ENCODE measurements around the gene ASTN2. TPM values are rescaled to one million over a fixed set of nuclear protein-coding genes. Genes with fewer than 3 reads are reported as not detected.

ASTN2 gene
- polyA plus RNA-seq, 1 experiment = 12.8 TPM

GRCh38 chr9:116933251-116933650, 481.6 kb downstream of the ASTN2 start:
- no peaks in the 10 kb centered on the region for H3K36me3 ChIP-seq (ENCODE audit: control insufficient read depth, insufficient read depth, low read length)
- POLR2A ChIA-PET = no interaction called here
- CTCF ChIA-PET = no interaction called here
- H3K27me3 ChIP-seq (ENCODE audit: control insufficient read depth, insufficient read depth, low read length) = no peaks in the 10 kb centered on the region
- DNase-seq (ENCODE audit: low read depth) = no peak
- TF ChIP-seq CTCF (IDR thresholded peaks at IDR 0.05; ENCODE audit: insufficient read depth, low read depth, low read length) = no peak
- H3K4me3 ChIP-seq (ENCODE audit: low read depth, low read length) = no peak overlapping the region

- ChIA-PET CTCF (interaction anchor here (1.6 kb wide), 1 partner anchor 10 kb away, joined by 3 read pairs; no protein-coding TSS in a partner anchor), POLR2A (no interaction called here)
- no peak for DNase-seq (ENCODE audit: low read depth)
- TF ChIP-seq CTCF (IDR thresholded peaks at IDR 0.05; ENCODE audit: insufficient read depth, low read depth, low read length) = no peak
- no peaks in the 10 kb centered on the region for H3K27me3 ChIP-seq (ENCODE audit: control insufficient read depth, insufficient read depth, low read length)
- H3K36me3 ChIP-seq (ENCODE audit: control insufficient read depth, insufficient read depth, low read length) = no peaks in the 10 kb centered on the region
- no peak overlapping the region for H3K4me3 ChIP-seq (ENCODE audit: low read depth, low read length)
These were observed 485.2 kb downstream of the ASTN2 start for GRCh38 chr9:116929621-116930020.

- CTCF ChIA-PET = interaction anchor here (1.6 kb wide), 1 partner anchor 11 kb away, joined by 3 read pairs; no protein-coding TSS in a partner anchor
- Histone ChIP-seq H3K36me3 (ENCODE audit: control insufficient read depth, insufficient read depth, low read length) (no peaks in the 10 kb centered on the region), H3K4me3 (ENCODE audit: low read depth, low read length) (no peak overlapping the region), H3K27me3 (ENCODE audit: control insufficient read depth, insufficient read depth, low read length) (no peaks in the 10 kb centered on the region)
- TF ChIP-seq CTCF (IDR thresholded peaks at IDR 0.05; ENCODE audit: insufficient read depth, low read depth, low read length) = no peak
- no peak for DNase-seq (ENCODE audit: low read depth)
- POLR2A ChIA-PET = no interaction called here
These were observed 486.0 kb downstream of the ASTN2 start for GRCh38 chr9:116928884-116929283.

- H3K4me3 ChIP-seq (ENCODE audit: low read depth, low read length) = no peak overlapping the region
- no peaks in the 10 kb centered on the region for H3K36me3 ChIP-seq (ENCODE audit: control insufficient read depth, insufficient read depth, low read length)
- DNase-seq (ENCODE audit: low read depth) = no peak
- POLR2A ChIA-PET = no interaction called here
- no peaks in the 10 kb centered on the region for H3K27me3 ChIP-seq (ENCODE audit: control insufficient read depth, insufficient read depth, low read length)
- no peak for TF ChIP-seq CTCF (IDR thresholded peaks at IDR 0.05; ENCODE audit: insufficient read depth, low read depth, low read length)
- CTCF ChIA-PET = interaction anchor here (1.6 kb wide), 1 partner anchor 11 kb away, joined by 3 read pairs; no protein-coding TSS in a partner anchor
These were observed 486.6 kb downstream of the ASTN2 start for GRCh38 chr9:116928289-116928688.

- TF ChIP-seq CTCF (IDR thresholded peaks at IDR 0.05; ENCODE audit: insufficient read depth, low read depth, low read length) = no peak
These were observed 487.1 kb downstream of the ASTN2 start for GRCh38 chr9:116927726-116928125.

More at GRCh38 chr9:116927726-116928125, 487.1 kb downstream of the ASTN2 start:
- H3K36me3 ChIP-seq (ENCODE audit: control insufficient read depth, insufficient read depth, low read length) = no peaks in the 10 kb centered on the region
- no peak for DNase-seq (ENCODE audit: low read depth)
- ChIA-PET CTCF (no interaction called here), POLR2A (no interaction called here)
- no peaks in the 10 kb centered on the region for H3K27me3 ChIP-seq (ENCODE audit: control insufficient read depth, insufficient read depth, low read length)
- no peak overlapping the region for H3K4me3 ChIP-seq (ENCODE audit: low read depth, low read length)
